Measurements from ENCODE around the gene OAT. TPM values are rescaled to one million over a fixed set of nuclear protein-coding genes. Genes with fewer than 3 reads are reported as not detected.

OAT gene
- total and polyA plus RNA-seq, 2 donors from 2014 or later, result 44.1 to 76.6 TPM

GRCh38 chr10:124459395-124459794 lies 40.7 kb upstream of the OAT start:
- no peak for TF ChIP-seq CTCF (IDR thresholded peaks at IDR 0.05; ENCODE audit: borderline replicate concordance, extremely low read depth, insufficient read depth)
- Histone ChIP-seq H3K9me3 (ENCODE audit: control insufficient read depth in 2 of 3, insufficient read depth in 1 of 3, low read length in 3 of 3) (no peaks in the 10 kb centered on the region), H3K4me1 (ENCODE audit: control insufficient read depth in 2 of 3, insufficient read depth in 2 of 3, low read depth in 1 of 3, low read length in 3 of 3) (peaks cover 0 to 5% (median 0%) of the 10 kb centered on the region in 3 donors), H3K27me3 (ENCODE audit: control insufficient read depth, insufficient read depth, low read length) (peaks cover 2% of the 10 kb centered on the region), H3K36me3 (ENCODE audit: control insufficient read depth in 2 of 3, insufficient read depth in 3 of 3, low read length in 3 of 3) (no peaks in the 10 kb centered on the region), H3K27ac (ENCODE audit: low read depth in 2 of 2, low read length in 2 of 2) (no peak overlapping the region), H3K9ac (ENCODE audit: low read length in 3 of 3) (no peak overlapping the region), H3K4me3 (ENCODE audit: low read length in 3 of 3) (no peak overlapping the region)
- intact Hi-C loops (cut with DNase I), result no loop called here
- DNase-seq (no peak), FAIRE-seq (no peak)

GRCh38 chr10:124458889-124459288 lies 40.2 kb upstream of the OAT start:
- H3K9me3 ChIP-seq (ENCODE audit: control insufficient read depth in 2 of 3, insufficient read depth in 1 of 3, low read length in 3 of 3), result no peaks in the 10 kb centered on the region
- no peak overlapping the region for H3K27ac ChIP-seq (ENCODE audit: low read depth in 2 of 2, low read length in 2 of 2)
- peaks cover 4% of the 10 kb centered on the region for H3K27me3 ChIP-seq (ENCODE audit: control insufficient read depth, insufficient read depth, low read length)
- no peak overlapping the region for H3K9ac ChIP-seq (ENCODE audit: low read length in 3 of 3)
- no peak for TF ChIP-seq CTCF (IDR thresholded peaks at IDR 0.05; ENCODE audit: borderline replicate concordance, extremely low read depth, insufficient read depth)
- peaks cover 0 to under 1% (median 0%) of the 10 kb centered on the region in 3 donors for H3K4me1 ChIP-seq (ENCODE audit: control insufficient read depth in 2 of 3, insufficient read depth in 2 of 3, low read depth in 1 of 3, low read length in 3 of 3)
- no peak overlapping the region for H3K4me3 ChIP-seq (ENCODE audit: low read length in 3 of 3)
- intact Hi-C loops (cut with DNase I), result no loop called here
- no peaks in the 10 kb centered on the region for H3K36me3 ChIP-seq (ENCODE audit: control insufficient read depth in 2 of 3, insufficient read depth in 3 of 3, low read length in 3 of 3)
- FAIRE-seq, result no peak
- DNase-seq, result no peak

- Histone ChIP-seq H3K36me3 (ENCODE audit: control insufficient read depth in 2 of 3, insufficient read depth in 3 of 3, low read length in 3 of 3) (no peaks in the 10 kb centered on the region), H3K9ac (ENCODE audit: low read length in 3 of 3) (no peak overlapping the region), H3K9me3 (ENCODE audit: control insufficient read depth in 2 of 3, insufficient read depth in 1 of 3, low read length in 3 of 3) (no peaks in the 10 kb centered on the region), H3K27me3 (ENCODE audit: control insufficient read depth, insufficient read depth, low read length) (peaks cover 4% of the 10 kb centered on the region), H3K4me1 (ENCODE audit: control insufficient read depth in 2 of 3, insufficient read depth in 2 of 3, low read depth in 1 of 3, low read length in 3 of 3) (no peaks in the 10 kb centered on the region), H3K27ac (ENCODE audit: low read depth in 2 of 2, low read length in 2 of 2) (no peak overlapping the region), H3K4me3 (ENCODE audit: low read length in 3 of 3) (no peak overlapping the region)
- intact Hi-C loops (cut with DNase I), result no loop called here
- no peak for TF ChIP-seq CTCF (IDR thresholded peaks at IDR 0.05; ENCODE audit: borderline replicate concordance, extremely low read depth, insufficient read depth)
- DNase-seq (no peak), FAIRE-seq (no peak)
Observed at GRCh38 chr10:124458473-124458872, 39.8 kb upstream of the OAT start.

- Histone ChIP-seq H3K36me3 (ENCODE audit: control insufficient read depth in 2 of 3, insufficient read depth in 3 of 3, low read length in 3 of 3) (no peaks in the 10 kb centered on the region), H3K27ac (ENCODE audit: low read depth in 2 of 2, low read length in 2 of 2) (no peak overlapping the region), H3K4me1 (ENCODE audit: control insufficient read depth in 2 of 3, insufficient read depth in 2 of 3, low read depth in 1 of 3, low read length in 3 of 3) (no peaks in the 10 kb centered on the region), H3K9me3 (ENCODE audit: control insufficient read depth in 2 of 3, insufficient read depth in 1 of 3, low read length in 3 of 3) (no peaks in the 10 kb centered on the region), H3K4me3 (ENCODE audit: low read length in 3 of 3) (no peak overlapping the region), H3K27me3 (ENCODE audit: control insufficient read depth, insufficient read depth, low read length) (peaks cover 20% of the 10 kb centered on the region), H3K9ac (ENCODE audit: low read length in 3 of 3) (no peak overlapping the region)
- FAIRE-seq (no peak), DNase-seq (no peak)
- intact Hi-C loops (cut with DNase I), result no loop called here
- no peak for TF ChIP-seq CTCF (IDR thresholded peaks at IDR 0.05; ENCODE audit: borderline replicate concordance, extremely low read depth, insufficient read depth)
Observed at GRCh38 chr10:124455441-124455840, 36.7 kb upstream of the OAT start.

Data from kidney (tissue), 14 donors.